Measurements from ENCODE around the gene TMC4.

Gene TMC4

GRCh38 chr19:54193011-54193410 lies 20.1 kb upstream of the TMC4 start:
- no peaks in the 10 kb centered on the region for H3K9me3 Mint-ChIP-seq
- H3K36me3 Mint-ChIP-seq (ENCODE audit: low read depth), result peaks cover 38% of the 10 kb centered on the region
- peak overlapping the region; percentile 34 for H3K27ac Mint-ChIP-seq
- peak overlapping the region; percentile 93 for H3K4me3 Mint-ChIP-seq
- no peak for TF ChIP-seq CTCF (IDR thresholded peaks at IDR 0.05)
- peaks cover 5% of the 10 kb centered on the region for H3K27me3 Mint-ChIP-seq (ENCODE audit: low read depth, poor library complexity)
- peaks cover 28% of the 10 kb centered on the region for H3K4me1 Mint-ChIP-seq
- no peak for DNase-seq

DNA sequence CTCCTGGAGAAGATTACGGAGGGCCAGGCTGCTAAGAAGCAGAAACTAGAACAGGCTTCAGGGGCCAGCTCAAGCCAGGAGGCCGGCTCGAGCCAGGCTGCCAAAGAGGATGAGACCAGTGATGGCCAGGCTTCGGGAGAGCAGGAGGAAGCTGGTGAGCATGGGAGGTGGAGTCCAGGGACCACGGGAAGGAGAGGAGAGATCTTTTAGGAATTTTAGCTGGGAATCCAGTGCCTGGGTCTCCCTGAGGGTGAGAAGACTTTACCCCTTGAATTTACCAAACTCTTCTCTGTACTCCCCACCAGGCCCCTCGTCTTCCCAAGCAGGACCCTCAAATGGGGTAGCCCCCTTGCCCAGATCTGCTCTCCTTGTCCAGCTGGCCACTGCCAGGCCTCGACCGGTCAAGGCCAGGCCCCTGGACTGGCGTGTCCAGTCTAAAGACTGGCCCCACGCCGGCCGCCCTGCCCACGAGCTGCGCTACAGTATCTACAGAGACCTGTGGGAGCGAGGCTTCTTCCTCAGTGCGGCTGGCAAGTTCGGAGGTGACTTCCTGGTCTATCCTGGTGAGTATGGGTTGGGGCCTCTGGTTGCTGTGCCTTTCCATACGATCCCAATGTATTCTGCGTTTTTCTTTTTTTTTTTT lies 19.0 kb upstream of the TMC4 start:
- DNase-seq, result no peak
- no peaks in the 10 kb centered on the region for H3K9me3 Mint-ChIP-seq
- peak overlapping the region; percentile 99 for H3K27ac Mint-ChIP-seq

GRCh38 chr19:54191011-54191810 lies 18.3 kb upstream of the TMC4 start, which contains the start of gene TSEN34:
Gene TSEN34, plus strand, starts transcription at chr19:54191308. Its CDS starts 57 bp downstream, at chr19:54191365.
- Mint-ChIP-seq H3K27ac (peak within 1 kb of the TSS; percentile 100), H3K27me3 (ENCODE audit: low read depth, poor library complexity) (peaks cover 5% of the 10 kb centered on the region), H3K4me3 (peak within 1 kb of the TSS; percentile 93), H3K4me1 (peaks cover 43% of the 10 kb centered on the region), H3K9me3 (no peaks in the 10 kb centered on the region), H3K36me3 (ENCODE audit: low read depth) (peaks cover 38% of the 10 kb centered on the region)
- no peak for TF ChIP-seq CTCF (IDR thresholded peaks at IDR 0.05)
- DNase-seq, result peak; percentile 90

More for the DNA sequence above, 19.0 kb upstream of the TMC4 start:
- H3K4me1 Mint-ChIP-seq, result peaks cover 39% of the 10 kb centered on the region
- H3K36me3 Mint-ChIP-seq (ENCODE audit: low read depth), result peaks cover 35% of the 10 kb centered on the region
- H3K27me3 Mint-ChIP-seq (ENCODE audit: low read depth, poor library complexity), result peaks cover 5% of the 10 kb centered on the region
- H3K4me3 Mint-ChIP-seq, result peak overlapping the region; percentile 93
- TF ChIP-seq CTCF (IDR thresholded peaks at IDR 0.05), result no peak

DNA sequence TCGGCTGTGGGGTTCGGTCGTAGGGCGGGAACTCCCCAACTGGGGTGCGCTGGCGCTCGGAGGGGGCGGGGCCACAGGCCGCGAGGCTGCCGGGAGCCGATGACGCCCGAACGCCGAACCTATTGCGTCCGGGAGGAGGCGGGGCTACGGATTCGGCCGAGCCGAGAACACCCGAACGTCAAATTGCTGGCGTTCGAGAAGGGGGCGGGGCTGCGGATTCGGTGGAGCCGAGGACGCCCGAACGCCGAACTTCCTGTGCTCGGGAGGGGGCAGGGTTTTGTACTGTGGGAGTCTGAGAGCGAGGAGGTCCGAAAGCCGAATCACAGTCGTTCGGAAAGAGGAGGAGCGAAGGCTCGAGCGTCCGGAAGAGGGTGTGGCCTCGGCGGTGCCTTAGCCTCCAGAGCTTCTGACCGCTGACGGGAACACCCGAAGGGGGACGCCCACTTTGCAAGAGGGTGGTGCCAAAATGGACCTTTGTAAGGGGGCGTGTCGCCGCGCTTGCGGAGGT lies 17.6 kb upstream of the TMC4 start:
- H3K27me3 Mint-ChIP-seq (ENCODE audit: low read depth, poor library complexity), result peaks cover 5% of the 10 kb centered on the region
- no peak for TF ChIP-seq CTCF (IDR thresholded peaks at IDR 0.05)
- peaks cover 43% of the 10 kb centered on the region for H3K4me1 Mint-ChIP-seq

DNA sequence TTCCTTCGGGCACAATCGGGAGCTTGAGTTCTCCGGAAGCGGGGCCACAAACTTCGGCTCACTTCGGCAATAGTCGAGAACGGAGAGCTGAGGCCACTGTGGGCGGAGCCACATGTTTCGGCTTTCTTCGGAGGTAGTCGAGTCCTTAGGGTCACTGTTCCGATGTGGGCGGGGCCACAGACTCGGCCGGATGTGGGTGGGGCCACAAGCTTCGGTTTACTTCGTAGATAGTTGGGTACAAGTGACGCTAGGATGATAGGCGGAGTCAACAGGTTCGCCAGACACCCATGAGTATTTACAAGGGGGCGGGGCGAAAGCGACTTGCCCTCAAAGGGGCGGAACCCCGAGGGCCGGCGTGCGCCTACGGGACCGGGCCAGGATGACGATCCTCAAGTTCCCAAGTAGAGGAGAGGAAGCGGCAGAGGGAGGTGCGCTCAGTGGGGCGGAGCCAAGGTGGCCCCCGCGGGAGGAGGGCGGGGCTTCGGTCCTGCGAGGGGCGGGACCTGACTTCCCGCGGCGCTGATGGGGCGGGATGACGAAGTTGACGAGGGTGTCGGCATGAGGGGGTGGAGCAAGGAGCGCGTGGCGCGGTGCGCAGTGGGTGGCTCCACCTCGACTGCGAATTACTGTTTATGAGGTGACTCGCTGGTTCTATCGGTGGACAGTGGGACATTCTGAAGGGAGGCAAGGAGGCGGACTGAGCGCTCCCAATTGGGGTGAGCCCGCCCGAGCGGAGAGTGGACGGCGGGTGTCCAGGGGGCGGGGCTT lies 17.0 kb upstream of the TMC4 start:
- Mint-ChIP-seq H3K4me3 (peak overlapping the region; percentile 93), H3K4me1 (peaks cover 43% of the 10 kb centered on the region), H3K27ac (peak overlapping the region; percentile 100), H3K27me3 (ENCODE audit: low read depth, poor library complexity) (peaks cover 5% of the 10 kb centered on the region), H3K36me3 (ENCODE audit: low read depth) (peaks cover 35% of the 10 kb centered on the region), H3K9me3 (no peaks in the 10 kb centered on the region)
- peak; percentile 100 for DNase-seq
- no peak for TF ChIP-seq CTCF (IDR thresholded peaks at IDR 0.05)

More for the DNA sequence above, 17.6 kb upstream of the TMC4 start:
- DNase-seq, result peak; percentile 100
- Mint-ChIP-seq H3K9me3 (no peaks in the 10 kb centered on the region), H3K36me3 (ENCODE audit: low read depth) (peaks cover 37% of the 10 kb centered on the region), H3K4me3 (peak overlapping the region; percentile 93), H3K27ac (peak overlapping the region; percentile 100)
